Glutamatergic neuron (in vitro differentiated cells): ENCODE measurements around the gene CFAP77. TPM values are rescaled to one million over a fixed set of nuclear protein-coding genes. Genes with fewer than 3 reads are reported as not detected.

Source experiments
- DNase-seq: peaks from one replicate; pipeline ENCODE4 v3.0.0; 2022
- H3K27ac Mint-ChIP-seq: one replicate; pipeline ENCODE4 v1.8.0; 2020; ENCODE audit warnings: mild to moderate bottlenecking, mixed read lengths, inconsistent platforms; ENCODE audit not compliant: unreplicated experiment
- H3K27me3 Mint-ChIP-seq: one replicate; pipeline ENCODE4 v1.8.0; 2020; ENCODE audit warnings: mild to moderate bottlenecking, moderate library complexity, mixed read lengths, inconsistent platforms; ENCODE audit not compliant: unreplicated experiment
- H3K36me3 Mint-ChIP-seq: one replicate; pipeline ENCODE4 v1.8.0; 2020; ENCODE audit warnings: mild to moderate bottlenecking, mixed read lengths, inconsistent platforms; ENCODE audit not compliant: unreplicated experiment
- H3K4me1 Mint-ChIP-seq: one replicate; pipeline ENCODE4 v1.8.0; 2020; ENCODE audit warnings: mild to moderate bottlenecking, low read depth, mixed read lengths, inconsistent platforms; ENCODE audit not compliant: unreplicated experiment
- H3K4me3 Mint-ChIP-seq: one replicate; pipeline ENCODE4 v1.8.0; 2020; ENCODE audit warnings: mild to moderate bottlenecking, mixed read lengths, inconsistent platforms; ENCODE audit not compliant: unreplicated experiment
- H3K9me3 Mint-ChIP-seq: one replicate; pipeline ENCODE4 v1.8.0; 2020; ENCODE audit warnings: mild to moderate bottlenecking, moderate library complexity, mixed read lengths, inconsistent platforms; ENCODE audit not compliant: unreplicated experiment
- total RNA-seq: library from RNA; stranded (reverse); fragmentation: NEBNext Ultra II Directional; extraction: Animal tissue kit (Norgen Biotek cat#: 25700); gene quantifications from one replicate; pipeline ENCODE4 v1.2.1, GENCODE V29; 2021; ENCODE audit not compliant: unreplicated experiment
- TF ChIP-seq, protein P1 (sequence below): fragments of 200-600 bp; sonication (generic); IDR thresholded peaks from one replicate; pipeline ENCODE4 v1.5.0; 2021; ENCODE audit not compliant: partially characterized antibody, unreplicated experiment

Gene CFAP77
- total RNA-seq, 1 donor from 2014 or later: not detected

DNA sequence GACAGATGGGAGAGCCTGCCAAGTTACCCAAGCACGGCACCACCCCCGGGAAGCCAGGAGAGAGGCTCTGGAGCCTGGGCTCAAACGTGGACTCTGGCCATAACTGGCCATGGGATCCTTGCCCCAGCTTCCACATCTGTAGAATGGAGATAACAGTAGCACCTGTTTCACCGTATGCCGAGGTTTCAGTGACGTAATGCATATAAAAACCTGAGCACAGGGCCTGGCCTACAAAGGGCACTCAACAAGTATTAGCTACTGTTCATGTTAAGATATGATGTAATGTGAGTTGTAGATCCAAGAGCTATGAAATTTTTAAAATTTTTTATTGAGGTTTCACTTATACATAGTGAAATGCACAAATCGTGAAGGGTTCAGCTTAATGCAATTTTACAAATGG lies 90.2 kb downstream of the CFAP77 start:
- DNase-seq: no peak
- no peak overlapping the region for H3K27ac Mint-ChIP-seq
- TF ChIP-seq, protein P1, sequence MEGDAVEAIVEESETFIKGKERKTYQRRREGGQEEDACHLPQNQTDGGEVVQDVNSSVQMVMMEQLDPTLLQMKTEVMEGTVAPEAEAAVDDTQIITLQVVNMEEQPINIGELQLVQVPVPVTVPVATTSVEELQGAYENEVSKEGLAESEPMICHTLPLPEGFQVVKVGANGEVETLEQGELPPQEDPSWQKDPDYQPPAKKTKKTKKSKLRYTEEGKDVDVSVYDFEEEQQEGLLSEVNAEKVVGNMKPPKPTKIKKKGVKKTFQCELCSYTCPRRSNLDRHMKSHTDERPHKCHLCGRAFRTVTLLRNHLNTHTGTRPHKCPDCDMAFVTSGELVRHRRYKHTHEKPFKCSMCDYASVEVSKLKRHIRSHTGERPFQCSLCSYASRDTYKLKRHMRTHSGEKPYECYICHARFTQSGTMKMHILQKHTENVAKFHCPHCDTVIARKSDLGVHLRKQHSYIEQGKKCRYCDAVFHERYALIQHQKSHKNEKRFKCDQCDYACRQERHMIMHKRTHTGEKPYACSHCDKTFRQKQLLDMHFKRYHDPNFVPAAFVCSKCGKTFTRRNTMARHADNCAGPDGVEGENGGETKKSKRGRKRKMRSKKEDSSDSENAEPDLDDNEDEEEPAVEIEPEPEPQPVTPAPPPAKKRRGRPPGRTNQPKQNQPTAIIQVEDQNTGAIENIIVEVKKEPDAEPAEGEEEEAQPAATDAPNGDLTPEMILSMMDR: no peak
- H3K4me3 Mint-ChIP-seq: no peak overlapping the region
- H3K27me3 Mint-ChIP-seq: peaks cover 5% of the 10 kb centered on the region
- no peaks in the 10 kb centered on the region for H3K36me3 Mint-ChIP-seq
- no peaks in the 10 kb centered on the region for H3K4me1 Mint-ChIP-seq
- H3K9me3 Mint-ChIP-seq: no peaks in the 10 kb centered on the region

DNA sequence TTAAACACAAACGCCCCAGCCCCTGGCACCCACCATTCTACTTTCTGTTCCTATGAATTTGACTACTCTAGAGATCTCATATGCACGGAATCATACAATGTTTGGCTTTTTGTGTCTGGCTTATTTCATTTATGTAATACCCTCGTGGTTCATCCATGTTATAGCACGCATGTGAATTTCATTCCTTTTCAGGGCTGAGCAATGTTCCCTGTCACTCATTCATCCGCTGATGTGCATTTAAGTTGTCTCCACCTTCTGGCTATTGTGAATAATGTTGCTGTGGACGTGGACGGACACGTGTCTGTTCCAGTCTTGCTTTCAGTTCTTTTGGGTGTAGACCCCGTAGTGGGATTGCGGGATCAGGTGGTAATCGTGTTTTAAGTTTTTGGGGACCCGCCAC lies 92.5 kb downstream of the CFAP77 start:
- no peak overlapping the region for H3K4me3 Mint-ChIP-seq
- H3K27me3 Mint-ChIP-seq: peaks cover 5% of the 10 kb centered on the region
- no peaks in the 10 kb centered on the region for H3K36me3 Mint-ChIP-seq
- H3K9me3 Mint-ChIP-seq: no peaks in the 10 kb centered on the region
- TF ChIP-seq, protein P1: no peak
- no peak overlapping the region for H3K27ac Mint-ChIP-seq
- no peak for DNase-seq
- no peaks in the 10 kb centered on the region for H3K4me1 Mint-ChIP-seq

DNA sequence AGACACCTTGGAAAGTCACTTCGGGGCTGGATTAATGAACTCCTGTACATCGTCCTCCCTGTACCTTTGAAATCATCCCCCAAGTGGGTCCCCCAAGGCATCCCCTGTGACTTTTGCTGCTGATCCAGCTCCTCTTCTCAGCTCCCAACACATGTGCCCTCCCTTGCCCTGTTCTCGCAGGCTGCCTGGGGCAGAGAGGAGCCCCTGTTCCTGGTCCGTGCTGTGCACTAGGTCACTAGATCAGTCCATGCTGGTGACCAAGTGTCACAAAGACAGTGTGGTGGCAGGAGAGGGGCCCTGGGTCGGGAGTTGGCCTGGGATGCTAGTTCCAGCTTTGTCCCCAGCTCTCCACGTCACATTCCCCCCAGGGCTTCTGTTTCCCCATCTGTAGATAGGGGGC lies 93.1 kb downstream of the CFAP77 start:
- Mint-ChIP-seq H3K4me3 (no peak overlapping the region), H3K27ac (no peak overlapping the region), H3K27me3 (peaks cover 5% of the 10 kb centered on the region), H3K36me3 (no peaks in the 10 kb centered on the region), H3K4me1 (no peaks in the 10 kb centered on the region), H3K9me3 (no peaks in the 10 kb centered on the region)
- TF ChIP-seq, protein P1: no peak
- no peak for DNase-seq

GRCh38 chr9:132504488-132504887 lies 94.5 kb downstream of the CFAP77 start:
- no peak for DNase-seq
- Mint-ChIP-seq H3K27ac (no peak overlapping the region), H3K4me3 (no peak overlapping the region), H3K4me1 (no peaks in the 10 kb centered on the region), H3K9me3 (no peaks in the 10 kb centered on the region), H3K36me3 (no peaks in the 10 kb centered on the region), H3K27me3 (peaks cover 5% of the 10 kb centered on the region)
- TF ChIP-seq, protein P1: no peak

- TF ChIP-seq, protein P1: no peak
- no peak overlapping the region for H3K27ac Mint-ChIP-seq
- H3K27me3 Mint-ChIP-seq: peaks cover 3% of the 10 kb centered on the region
- H3K9me3 Mint-ChIP-seq: no peaks in the 10 kb centered on the region
- no peaks in the 10 kb centered on the region for H3K36me3 Mint-ChIP-seq
- no peak overlapping the region for H3K4me3 Mint-ChIP-seq
- DNase-seq: no peak
- H3K4me1 Mint-ChIP-seq: no peaks in the 10 kb centered on the region
Observed at GRCh38 chr9:132505991-132506655, 96.1 kb downstream of the CFAP77 start.
